HG03060 (cell line): ENCODE data around the gene ARG2.

Source experiments
- ATAC-seq: cut with Tn5 transposase; IDR thresholded peaks from one replicate; pipeline ENCODE4 v1.9.1; 2021; ENCODE audit warnings: low read depth, moderate number of reproducible peaks; ENCODE audit not compliant: unreplicated experiment

ARG2 gene

GRCh38 chr14:67674480-67675218 is 54.9 kb downstream of the ARG2 start, which contains the start of gene VTI1B:
Gene VTI1B (minus strand): TSS chr14:67674632. CDS start chr14:67674489, 143 bp downstream.
- ATAC-seq, result peak; percentile 60

DNA sequence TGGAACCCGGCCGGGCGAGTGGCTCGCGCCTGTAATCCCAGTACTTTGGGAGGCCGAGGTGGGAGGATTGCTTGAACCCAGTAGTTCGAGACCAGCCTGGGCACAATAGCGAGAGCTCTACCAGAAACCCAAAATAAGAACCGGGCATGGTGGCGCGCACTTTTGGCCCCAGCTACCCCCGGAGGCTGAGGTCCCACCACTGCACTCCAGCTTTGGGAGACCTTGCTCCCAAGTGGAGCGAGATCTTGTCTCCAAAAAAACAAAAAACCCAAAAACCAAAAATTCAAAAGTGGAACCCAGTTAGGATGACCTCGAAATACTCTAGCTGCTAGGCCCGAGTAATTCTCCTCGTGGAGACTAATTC is 55.5 kb downstream of the ARG2 start:
- no peak for ATAC-seq

GRCh38 chr14:67679006-67679405 is 59.3 kb downstream of the ARG2 start:
- no peak for ATAC-seq

- ATAC-seq, result peak; percentile 98
Observed at GRCh38 chr14:67680121-67680602, 60.4 kb downstream of the ARG2 start.

GRCh38 chr14:67680941-67681340 is 61.2 kb downstream of the ARG2 start:
- ATAC-seq, result no peak

- ATAC-seq, result no peak
Observed at GRCh38 chr14:67683842-67684241, 64.1 kb downstream of the ARG2 start.

DNA sequence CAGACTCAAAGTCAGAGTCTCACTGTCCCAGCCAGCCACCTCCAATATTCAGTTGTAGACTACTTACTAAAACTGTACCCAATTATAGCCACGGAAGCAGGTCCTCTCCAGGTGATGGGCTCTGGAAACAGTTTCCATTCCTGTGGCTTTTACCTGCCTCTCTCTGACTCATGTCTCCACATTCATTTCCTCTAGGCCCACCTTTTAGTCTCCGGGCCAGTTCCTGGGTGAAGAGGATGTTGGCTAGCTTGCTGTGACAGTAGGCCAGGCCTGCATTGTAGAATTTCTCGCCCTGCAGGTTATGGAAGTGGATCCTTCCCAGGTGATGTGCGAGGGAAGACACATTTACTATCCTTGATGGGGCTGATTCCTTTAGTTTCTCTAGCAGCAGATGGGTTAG is 70.3 kb downstream of the ARG2 start:
- ATAC-seq, result no peak

DNA sequence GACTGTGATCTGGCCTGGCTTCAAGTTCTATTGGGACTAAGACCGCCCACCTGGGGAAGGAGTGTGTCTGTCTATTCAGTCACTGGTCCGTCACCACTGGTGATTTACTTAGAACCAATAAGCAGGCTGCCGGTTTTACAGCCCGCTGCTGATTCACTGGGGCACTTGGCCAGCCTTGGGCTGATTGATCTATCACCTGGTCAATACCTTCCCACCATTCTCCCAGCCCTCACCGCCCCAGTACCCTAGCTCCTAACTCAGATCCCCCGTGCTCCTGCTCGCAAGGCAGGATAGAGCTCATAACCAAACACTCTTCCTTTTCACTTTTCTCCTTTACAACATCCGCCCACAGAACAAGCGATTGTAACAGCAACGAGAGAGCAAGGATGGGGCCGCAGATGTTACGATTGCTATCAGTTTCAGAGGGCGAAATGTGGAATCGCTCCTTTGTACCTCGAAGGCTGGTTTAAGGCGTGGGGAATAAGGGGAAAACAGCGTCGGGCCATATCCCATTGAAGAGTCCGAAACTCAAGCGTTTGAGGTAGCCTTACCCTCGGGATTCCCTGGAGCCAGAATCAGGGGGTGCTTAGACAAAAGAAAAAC is 75.2 kb downstream of the ARG2 start:
- peak; percentile 83 for ATAC-seq

- ATAC-seq, result peak; percentile 44
Observed at GRCh38 chr14:67695394-67695949, 75.8 kb downstream of the ARG2 start, which contains the start of gene RDH11. Gene RDH11 (minus strand): TSS chr14:67695764. CDS start chr14:67695703, 61 bp downstream.

- no peak for ATAC-seq
Observed at GRCh38 chr14:67697006-67697405, 77.3 kb downstream of the ARG2 start.

GRCh38 chr14:67698179-67698578 is 78.5 kb downstream of the ARG2 start:
- ATAC-seq, result no peak
